AG09319 (cell line): Measurements from ENCODE around the gene WNT1.

ENCODE experiments used
- DNase-seq: peaks from one replicate; pipeline ENCODE4 v3.0.0-alpha.2; 2010; ENCODE audit warnings: low read depth; ENCODE audit errors: extremely low read depth
- CTCF ChIP-seq: IDR thresholded peaks from 2 replicates; pipeline ENCODE4 v1.5.1; 2011; ENCODE audit warnings: low read depth, mild to moderate bottlenecking, inconsistent platforms, low read length, moderate library complexity

WNT1 gene

GRCh38 chr12:48980953-48981756 is 3.0 kb downstream of the WNT1 start:
- no peak for DNase-seq

DNA sequence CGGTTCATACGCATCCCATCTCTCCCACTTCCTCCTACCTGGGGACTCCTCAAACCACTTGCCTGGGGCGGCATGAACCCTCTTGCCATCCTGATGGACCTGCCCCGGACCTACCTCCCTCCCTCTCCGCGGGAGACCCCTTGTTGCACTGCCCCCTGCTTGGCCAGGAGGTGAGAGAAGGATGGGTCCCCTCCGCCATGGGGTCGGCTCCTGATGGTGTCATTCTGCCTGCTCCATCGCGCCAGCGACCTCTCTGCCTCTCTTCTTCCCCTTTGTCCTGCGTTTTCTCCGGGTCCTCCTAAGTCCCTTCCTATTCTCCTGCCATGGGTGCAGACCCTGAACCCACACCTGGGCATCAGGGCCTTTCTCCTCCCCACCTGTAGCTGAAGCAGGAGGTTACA is 3.6 kb downstream of the WNT1 start:
- no peak for DNase-seq
- TF ChIP-seq CTCF = no peak

More at GRCh38 chr12:48980953-48981756, 3.0 kb downstream of the WNT1 start:
- no peak; the same call in 1 of the 2 replicates for TF ChIP-seq CTCF

- DNase-seq = no peak
- TF ChIP-seq CTCF = no peak
These were observed 4.4 kb downstream of the WNT1 start for GRCh38 chr12:48982397-48983080.

DNA sequence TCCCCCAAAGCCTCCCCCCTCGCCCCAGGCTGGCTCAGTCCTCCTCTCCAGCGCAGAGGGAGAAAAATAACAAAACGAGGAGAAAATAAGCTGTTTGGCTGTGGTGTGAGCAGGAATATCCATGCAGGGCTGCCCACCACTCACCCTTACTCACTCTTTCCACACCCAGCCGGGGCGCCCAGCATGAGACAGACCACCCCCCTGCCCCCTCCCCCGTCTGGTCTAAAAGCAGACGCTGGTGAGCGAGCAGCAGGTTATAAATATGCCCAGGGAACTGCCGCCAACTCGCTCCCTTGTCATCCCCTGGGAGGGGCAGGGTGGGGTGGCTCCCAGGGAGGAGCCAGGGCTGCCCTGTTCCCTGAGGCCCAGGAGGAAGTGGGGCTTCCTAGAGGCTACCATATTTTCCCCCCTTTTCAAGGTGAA is 7.4 kb downstream of the WNT1 start:
- DNase-seq = no peak
- TF ChIP-seq CTCF = no peak

DNA sequence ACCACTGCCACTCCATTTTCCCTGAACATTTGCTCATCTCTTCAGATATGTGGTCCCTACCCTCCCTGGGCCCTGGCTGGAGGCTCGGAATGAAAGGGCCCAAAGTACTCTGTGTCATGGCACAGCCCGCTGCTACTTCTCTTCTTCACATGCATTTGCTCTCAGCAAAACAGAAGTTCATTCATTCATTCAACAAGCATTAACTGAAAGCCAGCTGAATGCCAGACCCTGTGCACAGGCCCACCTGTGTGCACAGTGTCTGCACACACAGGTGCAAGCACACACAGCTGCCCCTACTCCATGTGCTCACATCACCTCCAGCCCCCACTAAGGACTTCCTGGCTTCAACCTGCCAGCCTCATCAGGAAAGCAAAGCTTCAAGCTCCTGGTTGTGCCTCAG is 7.8 kb downstream of the WNT1 start:
- DNase-seq = no peak
- TF ChIP-seq CTCF = no peak

DNA sequence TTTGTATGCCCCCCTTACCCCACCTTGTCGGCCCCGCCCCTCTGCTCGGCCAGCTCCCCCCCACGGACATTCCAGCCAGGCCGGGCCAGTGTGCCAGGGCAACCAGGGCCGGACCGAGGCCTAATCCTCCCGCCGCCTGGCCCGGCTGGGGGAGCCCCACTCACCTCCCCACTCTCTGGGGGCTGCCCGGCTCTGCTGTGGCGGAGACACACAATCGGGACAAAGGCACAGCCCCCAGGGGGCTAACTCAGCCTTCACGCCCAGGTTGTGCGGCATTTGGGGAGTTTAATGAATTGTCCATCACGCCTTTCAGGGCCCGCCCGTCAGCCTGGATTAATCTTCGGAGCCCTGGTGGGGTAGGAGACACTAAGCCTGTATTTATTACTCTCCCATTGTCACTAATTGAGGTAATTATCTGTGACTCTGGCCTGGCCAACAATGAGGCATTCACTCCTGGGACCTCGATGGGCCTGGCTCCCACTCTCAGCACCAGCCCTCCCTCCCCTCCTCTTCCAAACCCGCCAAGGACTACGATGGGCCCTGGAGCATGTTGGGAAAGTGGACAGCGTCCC is 8.7 kb downstream of the WNT1 start:
- no peak for TF ChIP-seq CTCF
- DNase-seq = no peak
